ENCODE measurements around the gene TTN. TPM values are rescaled to one million over a fixed set of nuclear protein-coding genes. Genes with fewer than 3 reads are reported as not detected.

Gene TTN
- total RNA-seq, 1 donor from 2014 or later: under 0.01 TPM

- H3K27me3 ChIP-seq (ENCODE audit: control insufficient read depth, insufficient read depth, low read length): peaks cover 3% of the 10 kb centered on the region
- no peak for DNase-seq (ENCODE audit: low read depth)
- H3K4me3 ChIP-seq (ENCODE audit: low read depth, low read length): no peak overlapping the region
- no peaks in the 10 kb centered on the region for H3K36me3 ChIP-seq (ENCODE audit: control insufficient read depth, insufficient read depth, low read length)
- TF ChIP-seq, protein P1, sequence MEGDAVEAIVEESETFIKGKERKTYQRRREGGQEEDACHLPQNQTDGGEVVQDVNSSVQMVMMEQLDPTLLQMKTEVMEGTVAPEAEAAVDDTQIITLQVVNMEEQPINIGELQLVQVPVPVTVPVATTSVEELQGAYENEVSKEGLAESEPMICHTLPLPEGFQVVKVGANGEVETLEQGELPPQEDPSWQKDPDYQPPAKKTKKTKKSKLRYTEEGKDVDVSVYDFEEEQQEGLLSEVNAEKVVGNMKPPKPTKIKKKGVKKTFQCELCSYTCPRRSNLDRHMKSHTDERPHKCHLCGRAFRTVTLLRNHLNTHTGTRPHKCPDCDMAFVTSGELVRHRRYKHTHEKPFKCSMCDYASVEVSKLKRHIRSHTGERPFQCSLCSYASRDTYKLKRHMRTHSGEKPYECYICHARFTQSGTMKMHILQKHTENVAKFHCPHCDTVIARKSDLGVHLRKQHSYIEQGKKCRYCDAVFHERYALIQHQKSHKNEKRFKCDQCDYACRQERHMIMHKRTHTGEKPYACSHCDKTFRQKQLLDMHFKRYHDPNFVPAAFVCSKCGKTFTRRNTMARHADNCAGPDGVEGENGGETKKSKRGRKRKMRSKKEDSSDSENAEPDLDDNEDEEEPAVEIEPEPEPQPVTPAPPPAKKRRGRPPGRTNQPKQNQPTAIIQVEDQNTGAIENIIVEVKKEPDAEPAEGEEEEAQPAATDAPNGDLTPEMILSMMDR (IDR thresholded peaks at IDR 0.05; ENCODE audit: insufficient read depth, low read length, severe bottlenecking): no peak
- no peak for FAIRE-seq
Observed at GRCh38 chr2:178799305-178799704, 7.9 kb downstream of the TTN start.

DNA sequence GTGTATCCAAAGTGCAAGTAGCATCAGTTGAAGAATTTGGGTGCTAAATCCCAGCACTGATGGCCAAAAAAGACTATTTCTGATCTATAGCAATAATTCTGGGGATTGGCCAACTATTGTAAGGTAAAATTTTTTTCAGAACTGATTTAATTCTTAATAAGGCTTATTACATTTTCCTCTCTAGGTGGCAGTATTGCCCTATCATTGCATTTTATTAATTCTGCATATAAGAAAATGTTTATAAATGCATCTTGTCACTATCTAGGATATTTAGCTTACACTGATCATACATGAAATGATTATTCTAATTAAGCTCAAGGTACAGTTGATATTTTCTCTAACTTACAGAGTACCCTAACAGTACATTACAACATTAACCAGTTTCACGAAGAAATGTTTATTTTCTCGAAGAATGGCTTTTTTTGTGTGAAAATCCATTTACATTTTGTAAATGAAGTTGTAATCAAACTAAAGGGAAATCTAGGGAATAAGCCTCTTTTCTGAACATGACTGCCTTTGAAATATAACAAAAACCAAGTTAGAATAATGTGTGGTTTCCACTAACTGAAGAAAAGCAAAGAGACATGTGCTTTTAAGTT, 11.0 kb downstream of the TTN start:
- TF ChIP-seq, protein P1 (IDR thresholded peaks at IDR 0.05; ENCODE audit: insufficient read depth, low read length, severe bottlenecking): peak; percentile 23
- H3K36me3 ChIP-seq (ENCODE audit: control insufficient read depth, insufficient read depth, low read length): no peaks in the 10 kb centered on the region
- H3K27me3 ChIP-seq (ENCODE audit: control insufficient read depth, insufficient read depth, low read length): peaks cover 4% of the 10 kb centered on the region
- DNase-seq (ENCODE audit: low read depth): peak; percentile 57
- no peak overlapping the region for H3K4me3 ChIP-seq (ENCODE audit: low read depth, low read length)
- FAIRE-seq: no peak

GRCh38 chr2:178787934-178788333, 19.3 kb downstream of the TTN start:
- Histone ChIP-seq H3K36me3 (ENCODE audit: control insufficient read depth, insufficient read depth, low read length) (no peaks in the 10 kb centered on the region), H3K27me3 (ENCODE audit: control insufficient read depth, insufficient read depth, low read length) (peaks cover 1% of the 10 kb centered on the region), H3K4me3 (ENCODE audit: low read depth, low read length) (no peak overlapping the region)
- FAIRE-seq (no peak), DNase-seq (ENCODE audit: low read depth) (no peak)
- TF ChIP-seq, protein P1 (IDR thresholded peaks at IDR 0.05; ENCODE audit: insufficient read depth, low read length, severe bottlenecking): no peak

GRCh38 chr2:178787155-178787554, 20.1 kb downstream of the TTN start:
- TF ChIP-seq, protein P1 (IDR thresholded peaks at IDR 0.05; ENCODE audit: insufficient read depth, low read length, severe bottlenecking): no peak
- Histone ChIP-seq H3K27me3 (ENCODE audit: control insufficient read depth, insufficient read depth, low read length) (no peaks in the 10 kb centered on the region), H3K4me3 (ENCODE audit: low read depth, low read length) (no peak overlapping the region), H3K36me3 (ENCODE audit: control insufficient read depth, insufficient read depth, low read length) (no peaks in the 10 kb centered on the region)
- FAIRE-seq: no peak
- DNase-seq (ENCODE audit: low read depth): no peak

- no peaks in the 10 kb centered on the region for H3K36me3 ChIP-seq (ENCODE audit: control insufficient read depth, insufficient read depth, low read length)
- TF ChIP-seq, protein P1 (IDR thresholded peaks at IDR 0.05; ENCODE audit: insufficient read depth, low read length, severe bottlenecking): no peak
- no peak overlapping the region for H3K4me3 ChIP-seq (ENCODE audit: low read depth, low read length)
- FAIRE-seq: no peak
- DNase-seq (ENCODE audit: low read depth): no peak
- no peaks in the 10 kb centered on the region for H3K27me3 ChIP-seq (ENCODE audit: control insufficient read depth, insufficient read depth, low read length)
Observed at GRCh38 chr2:178783889-178784288, 23.3 kb downstream of the TTN start.

GRCh38 chr2:178782236-178782635, 25.0 kb downstream of the TTN start:
- no peaks in the 10 kb centered on the region for H3K27me3 ChIP-seq (ENCODE audit: control insufficient read depth, insufficient read depth, low read length)
- FAIRE-seq (no peak), DNase-seq (ENCODE audit: low read depth) (no peak)
- no peaks in the 10 kb centered on the region for H3K36me3 ChIP-seq (ENCODE audit: control insufficient read depth, insufficient read depth, low read length)
- no peak overlapping the region for H3K4me3 ChIP-seq (ENCODE audit: low read depth, low read length)
- TF ChIP-seq, protein P1 (IDR thresholded peaks at IDR 0.05; ENCODE audit: insufficient read depth, low read length, severe bottlenecking): no peak
